Spleen (tissue), 13 donors: ENCODE measurements around the gene ZNF22. TPM values are rescaled to one million over a fixed set of nuclear protein-coding genes. Genes with fewer than 3 reads are reported as not detected.

Experiments used
- DNase-seq: peaks from one replicate; pipeline ENCODE4 v3.0.0-alpha.2; 2020
- H3K27ac ChIP-seq, 8 donors: fragments of 200-600 bp; sonication (generic) in 7 of 8; 1 replicate in 4 of 8; 2 replicates in 4 of 8; pipeline versions ENCODE4 v1.5.0 to v1.8.0; 2016 to 2021; ENCODE audit warnings: inconsistent platforms in 4 of 8, mild to moderate bottlenecking in 4 of 8, moderate library complexity in 1 of 8
- H3K27me3 ChIP-seq, 7 donors: fragments of 200-600 bp; sonication (generic) in 6 of 7; replicated peaks in 1 of 7; 1 replicate in 4 of 7; 2 replicates in 3 of 7; pipeline versions ENCODE4 v1.5.0 to v1.8.0; 2016 to 2021; ENCODE audit warnings: inconsistent platforms in 3 of 7, mild to moderate bottlenecking in 1 of 7
- H3K36me3 ChIP-seq, 6 donors: fragments of 200-600 bp; sonication (generic) in 5 of 6; 1 replicate in 4 of 6; 2 replicates in 2 of 6; pipeline versions ENCODE4 v1.5.0 to v1.8.0; 2016 to 2021; ENCODE audit warnings: inconsistent platforms in 2 of 6
- H3K4me1 ChIP-seq, 6 donors: fragments of 200-600 bp; sonication (generic) in 5 of 6; 1 replicate in 3 of 6; 2 replicates in 3 of 6; pipeline versions ENCODE4 v1.5.0 to v1.8.0; 2016 to 2021; ENCODE audit warnings: inconsistent platforms in 3 of 6
- H3K4me3 ChIP-seq, 8 donors: fragments of 200-600 bp; sonication (generic) in 7 of 8; 1 replicate in 4 of 8; 2 replicates in 4 of 8; pipeline versions ENCODE4 v1.5.0 to v1.8.0; 2016 to 2021; ENCODE audit warnings: inconsistent platforms in 4 of 8, mild to moderate bottlenecking in 4 of 8, moderate library complexity in 2 of 8
- H3K9me3 ChIP-seq, 8 donors: fragments of 200-600 bp; sonication (generic) in 7 of 8; 1 replicate in 4 of 8; 2 replicates in 4 of 8; pipeline versions ENCODE4 v1.5.0 to v1.8.0; 2016 to 2021; ENCODE audit warnings: inconsistent platforms in 4 of 8
- CTCF ChIP-seq, 11 experiments: fragments of 200-600 bp in 7 of 11; fragments of 450-650 bp in 4 of 11; sonication (generic) in 4 of 11; IDR thresholded peaks in 8 of 11; conservative IDR thresholded peaks in 3 of 11; 1 replicate in 7 of 11; 2 replicates in 4 of 11; pipeline versions ENCODE4 v1.4.0 to v1.8.0; 2016 to 2021; ENCODE audit warnings: antibody characterized with exemption in 11 of 11, inconsistent platforms in 4 of 11, mild to moderate bottlenecking in 1 of 11
- POLR2A ChIP-seq, 3 donors: fragments of 450-650 bp; IDR thresholded peaks; one replicate each; pipeline ENCODE4 v1.5.1; 2017; ENCODE audit warnings: antibody characterized with exemption in 3 of 3, mild to moderate bottlenecking in 1 of 3
- POLR2AphosphoS5 ChIP-seq, 3 donors: sonication (generic); formaldehyde crosslinking; IDR thresholded peaks; one replicate each; pipeline ENCODE4 v1.5.1; 2017; ENCODE audit warnings: antibody characterized with exemption in 3 of 3
- WGBS, 5 donors: extraction: QIAGEN DNeasy Blood & Tissue Kit in 3 of 5; methylation state at CpG; one replicate each; pipeline versions ENCODE4 v1.1.5 to v1.1.7; 2013 to 2018; 5-methylcytosine and 5-hydroxymethylcytosine counted together
- intact Hi-C: fragments of 100-400 bp; cut with DNase I; formaldehyde crosslinking; loops from one replicate; pipeline ENCODE4 v1.15.0; 2023; ENCODE audit warnings: low total_unique reads
- long read RNA-seq, 2 donors: transcript quantifications; one replicate each; lab custom pipeline, GENCODE V29; 2026
- polyA plus RNA-seq, 3 donors: library from polyadenylated mRNA; stranded (reverse); fragments of 200-250 nt; gene quantifications; one replicate each; pipeline ENCODE4 v1.2.1, GENCODE V29; 2013
- total RNA-seq, 7 donors: library from RNA; depleted of rRNA in 3 of 7; stranded (reverse); fragments of >200 nt in 3 of 7; fragmentation: NEBNext Ultra II Directional in 4 of 7; extraction: Animal tissue kit (Norgen Biotek cat#: 25700) in 4 of 7; gene quantifications; one replicate each; pipeline versions ENCODE4 v1.1.0 to v1.2.1, GENCODE V29; 2016 to 2021
- donor health status: healthy with polysubstance abuse.
- donor health status: DM: no; HTN: no; CAD: no; lungs with moderate emphysema.
- donor health status: DM: no; HTN: no; CAD: no.
- donor health status: Bipolar disorder and iron deficiency.
- donor health status: healthy.
- donor health status: DM: no; HTN: no; CAD: no.
- donor health status: DM: yes; HTN: yes; CAD: no.

Gene ZNF22
- total RNA-seq = 10 to 100 TPM; 22.7 to 28.3 (median 25.8) TPM
- 10 to 100 TPM; 25.9 to 33.6 (median 31.5) TPM for polyA plus RNA-seq
- long read RNA-seq, donor 1, transcript ZNF22-201 (2 exons, 2,551 nt) = major isoform, 40 of 40 reads
- long read RNA-seq, donor 1, partial matches to known transcripts = 0 of 40 reads
- long read RNA-seq, donor 1, other reads (novel, unspliced or antisense) = 0 of 40 reads
- long read RNA-seq, donor 2, transcript ZNF22-201 (2 exons, 2,551 nt) = major isoform, 23 of 53 reads
- long read RNA-seq, donor 2, partial matches to known transcripts = 30 of 53 reads
- long read RNA-seq, donor 2, other reads (novel, unspliced or antisense) = 0 of 53 reads

- WGBS, 5 donors = 0 to 2% (median 1%) methylated on average over 40 to 79 of the region's 79 CpGs
- H3K4me3 ChIP-seq = peak within 1 kb of the TSS; percentile 37 to 86 (median 58)
- TF ChIP-seq POLR2AphosphoS5 (IDR thresholded peaks at IDR 0.05) = peak; percentile 88 to 91 (median 89)
- peak in 5 of 11 experiments; percentile 12 to 34 (median 29) for TF ChIP-seq CTCF (IDR thresholded peaks at IDR 0.05 in 8 of 11, conservative IDR thresholded peaks at IDR 0.05 in 3 of 11)
- TF ChIP-seq POLR2A (IDR thresholded peaks at IDR 0.05) = peak in 2 of 3 donors; percentile 36 to 55
- H3K9me3 ChIP-seq = peaks cover 0 to 31% (median 18%) of the 10 kb centered on the region in 8 donors
- DNase-seq = peak; percentile 94
- peak within 1 kb of the TSS; percentile 80 to 96 (median 93) for H3K27ac ChIP-seq
- H3K27me3 ChIP-seq = no peaks in the 10 kb centered on the region
- H3K36me3 ChIP-seq = peaks cover 0 to 31% (median 18%) of the 10 kb centered on the region in 6 donors
- peaks cover 14 to 79% (median 41%) of the 10 kb centered on the region in 6 donors for H3K4me1 ChIP-seq
- intact Hi-C loops = no loop called here
Measured at GRCh38 chr10:45000752-45001380, at the start of gene ZNF22. ZNF22 (plus strand) TSS chr10:45000923; CDS start chr10:45003369, 2,446 bp downstream.

GRCh38 chr10:44951576-44952226 lies 49.0 kb upstream of the ZNF22 start:
- Histone ChIP-seq H3K4me1 (peaks cover 9 to 48% (median 29%) of the 10 kb centered on the region in 6 donors), H3K4me3 (no peak overlapping the region)
- no peak for TF ChIP-seq POLR2AphosphoS5 (IDR thresholded peaks at IDR 0.05)
- TF ChIP-seq POLR2A (IDR thresholded peaks at IDR 0.05) = no peak
- no peak for TF ChIP-seq CTCF (IDR thresholded peaks at IDR 0.05 in 8 of 11, conservative IDR thresholded peaks at IDR 0.05 in 3 of 11)

GRCh38 chr10:44952779-44953231 lies 47.9 kb upstream of the ZNF22 start:
- intact Hi-C loops = no loop called here

More at GRCh38 chr10:44951576-44952226, 49.0 kb upstream of the ZNF22 start:
- intact Hi-C loops = no loop called here
- Histone ChIP-seq H3K27ac (no peak overlapping the region), H3K27me3 (no peaks in the 10 kb centered on the region), H3K36me3 (peaks cover 0 to 30% (median 3%) of the 10 kb centered on the region in 6 donors), H3K9me3 (peaks cover 0 to 2% (median 0%) of the 10 kb centered on the region in 8 donors)
- DNase-seq = peak; percentile 10
- WGBS, 5 donors = 93 to 98% (median 95%) methylated on average over 7 of the region's 7 CpGs

More at GRCh38 chr10:44952779-44953231, 47.9 kb upstream of the ZNF22 start:
- WGBS, 5 donors = 53 to 73% (median 63%) methylated on average over 2 of the region's 2 CpGs
- no peaks in the 10 kb centered on the region for H3K27me3 ChIP-seq
- TF ChIP-seq CTCF (IDR thresholded peaks at IDR 0.05 in 8 of 11, conservative IDR thresholded peaks at IDR 0.05 in 3 of 11) = no peak
- no peak for TF ChIP-seq POLR2A (IDR thresholded peaks at IDR 0.05)
- no peak for TF ChIP-seq POLR2AphosphoS5 (IDR thresholded peaks at IDR 0.05)
- H3K36me3 ChIP-seq = peaks cover 0 to 32% (median 3%) of the 10 kb centered on the region in 6 donors
- no peak overlapping the region for H3K27ac ChIP-seq
- peaks cover 10 to 44% (median 24%) of the 10 kb centered on the region in 6 donors for H3K4me1 ChIP-seq
- no peak for DNase-seq
- H3K9me3 ChIP-seq = peaks cover 0 to 4% (median 0%) of the 10 kb centered on the region in 8 donors
- no peak overlapping the region for H3K4me3 ChIP-seq
